Activated naive CD8-positive, alpha-beta T cell treated with anti-CD3 and anti-CD28 coated beads, Interleukin-2, amount 50 U/mL, for 24 hours (primary cell): ENCODE measurements around the gene OR12D1.
"Not testable (repeated sequence)": the region's sequence is repeated elsewhere in the genome, so short reads cannot be mapped to it uniquely, and the experiment has no call there.

Source experiments
- ATAC-seq: fragments of 150-1000 bp; cut with Tn5 transposase; one replicate; pipeline ENCODE4 v1.10.0; 2021
- DNase-seq: peaks from one replicate; pipeline ENCODE4 v3.0.0; 2021
- H3K27ac Mint-ChIP-seq: one replicate; pipeline ENCODE4 v1.8.0; 2021; ENCODE audit warnings: mild to moderate bottlenecking, mixed read lengths
- H3K27me3 Mint-ChIP-seq: one replicate; pipeline ENCODE4 v1.8.0; 2021; ENCODE audit warnings: mixed read lengths
- H3K36me3 Mint-ChIP-seq: one replicate; pipeline ENCODE4 v1.8.0; 2021; ENCODE audit warnings: low read depth, mixed read lengths
- H3K4me1 Mint-ChIP-seq: one replicate; pipeline ENCODE4 v1.8.0; 2021; ENCODE audit warnings: mixed read lengths
- H3K4me3 Mint-ChIP-seq: one replicate; pipeline ENCODE4 v1.8.0; 2021; ENCODE audit warnings: mild to moderate bottlenecking, moderate library complexity, mixed read lengths
- H3K9me3 Mint-ChIP-seq: one replicate; pipeline ENCODE4 v1.8.0; 2021; ENCODE audit warnings: mixed read lengths

Gene OR12D1

GRCh38 chr6:29444031-29444430, 29.3 kb downstream of the OR12D1 start:
- not testable (repeated sequence) for H3K4me3 Mint-ChIP-seq, H3K27ac Mint-ChIP-seq, H3K36me3 Mint-ChIP-seq, H3K4me1 Mint-ChIP-seq, ATAC-seq, DNase-seq, H3K9me3 Mint-ChIP-seq
- H3K27me3 Mint-ChIP-seq, result peaks cover 38% of the 10 kb centered on the region

GRCh38 chr6:29447670-29448069, 32.9 kb downstream of the OR12D1 start:
- DNase-seq (no peak), ATAC-seq (no peak)
- Mint-ChIP-seq H3K27ac (no peak overlapping the region), H3K9me3 (peaks cover 3% of the 10 kb centered on the region), H3K27me3 (peaks cover 33% of the 10 kb centered on the region), H3K4me1 (no peaks in the 10 kb centered on the region), H3K4me3 (no peak overlapping the region), H3K36me3 (no peaks in the 10 kb centered on the region)

- no peaks in the 10 kb centered on the region for H3K4me1 Mint-ChIP-seq
- H3K27me3 Mint-ChIP-seq, result peaks cover 16% of the 10 kb centered on the region
- H3K9me3 Mint-ChIP-seq, result no peaks in the 10 kb centered on the region
- no peaks in the 10 kb centered on the region for H3K36me3 Mint-ChIP-seq
- ATAC-seq (no peak), DNase-seq (no peak)
- H3K4me3 Mint-ChIP-seq, result no peak overlapping the region
- no peak overlapping the region for H3K27ac Mint-ChIP-seq
Measured at GRCh38 chr6:29451471-29452193, 36.9 kb downstream of the OR12D1 start.

GRCh38 chr6:29456971-29457370, 42.2 kb downstream of the OR12D1 start, which contains the start of the genes OR11A1 and OR2H1:
Gene OR11A1, minus strand, starts transcription at chr6:29457071. Its CDS starts 29,430 bp downstream, at chr6:29427641.
Gene OR2H1, plus strand, starts transcription at chr6:29457155. Its CDS starts 4,615 bp downstream, at chr6:29461770.
- H3K4me1 Mint-ChIP-seq, result no peaks in the 10 kb centered on the region
- ATAC-seq, result no peak
- no peaks in the 10 kb centered on the region for H3K36me3 Mint-ChIP-seq
- peaks cover 9% of the 10 kb centered on the region for H3K27me3 Mint-ChIP-seq
- no peak for DNase-seq
- no peak within 1 kb of the TSS for H3K4me3 Mint-ChIP-seq
- H3K27ac Mint-ChIP-seq, result no peak within 1 kb of the TSS
- no peaks in the 10 kb centered on the region for H3K9me3 Mint-ChIP-seq

GRCh38 chr6:29461021-29461814, 46.5 kb downstream of the OR12D1 start:
- peaks cover 12% of the 10 kb centered on the region for H3K27me3 Mint-ChIP-seq
- H3K4me1 Mint-ChIP-seq, result no peaks in the 10 kb centered on the region
- H3K9me3 Mint-ChIP-seq, result no peaks in the 10 kb centered on the region
- DNase-seq (no peak), ATAC-seq (no peak)
- no peak overlapping the region for H3K27ac Mint-ChIP-seq
- no peak overlapping the region for H3K4me3 Mint-ChIP-seq
- no peaks in the 10 kb centered on the region for H3K36me3 Mint-ChIP-seq

- no peak for ATAC-seq
- Mint-ChIP-seq H3K4me3 (no peak overlapping the region), H3K27me3 (peaks cover 12% of the 10 kb centered on the region), H3K27ac (no peak overlapping the region), H3K9me3 (no peaks in the 10 kb centered on the region), H3K4me1 (no peaks in the 10 kb centered on the region), H3K36me3 (no peaks in the 10 kb centered on the region)
- DNase-seq, result no peak
Measured at GRCh38 chr6:29462022-29462421, 47.3 kb downstream of the OR12D1 start.

- Mint-ChIP-seq H3K27me3 (peaks cover 14% of the 10 kb centered on the region), H3K36me3 (no peaks in the 10 kb centered on the region), H3K4me3 (no peak overlapping the region), H3K9me3 (no peaks in the 10 kb centered on the region), H3K4me1 (no peaks in the 10 kb centered on the region), H3K27ac (no peak overlapping the region)
- DNase-seq, result no peak
- no peak for ATAC-seq
Measured at GRCh38 chr6:29465279-29465678, 50.6 kb downstream of the OR12D1 start.

GRCh38 chr6:29465801-29466200, 51.1 kb downstream of the OR12D1 start:
- Mint-ChIP-seq H3K27ac (no peak overlapping the region), H3K27me3 (peaks cover 14% of the 10 kb centered on the region), H3K36me3 (no peaks in the 10 kb centered on the region), H3K4me3 (no peak overlapping the region), H3K9me3 (no peaks in the 10 kb centered on the region), H3K4me1 (no peaks in the 10 kb centered on the region)
- DNase-seq (no peak), ATAC-seq (no peak)

GRCh38 chr6:29466241-29466640, 51.5 kb downstream of the OR12D1 start:
- no peak for DNase-seq
- Mint-ChIP-seq H3K36me3 (no peaks in the 10 kb centered on the region), H3K4me3 (no peak overlapping the region), H3K27me3 (peaks cover 15% of the 10 kb centered on the region), H3K9me3 (no peaks in the 10 kb centered on the region), H3K27ac (no peak overlapping the region), H3K4me1 (no peaks in the 10 kb centered on the region)
- no peak for ATAC-seq
